Measurements from ENCODE around the gene FMNL1.
"Not testable (repeated sequence)": the region's sequence is repeated elsewhere in the genome, so short reads cannot be mapped to it uniquely, and the experiment has no call there.

Gene FMNL1, protein sequence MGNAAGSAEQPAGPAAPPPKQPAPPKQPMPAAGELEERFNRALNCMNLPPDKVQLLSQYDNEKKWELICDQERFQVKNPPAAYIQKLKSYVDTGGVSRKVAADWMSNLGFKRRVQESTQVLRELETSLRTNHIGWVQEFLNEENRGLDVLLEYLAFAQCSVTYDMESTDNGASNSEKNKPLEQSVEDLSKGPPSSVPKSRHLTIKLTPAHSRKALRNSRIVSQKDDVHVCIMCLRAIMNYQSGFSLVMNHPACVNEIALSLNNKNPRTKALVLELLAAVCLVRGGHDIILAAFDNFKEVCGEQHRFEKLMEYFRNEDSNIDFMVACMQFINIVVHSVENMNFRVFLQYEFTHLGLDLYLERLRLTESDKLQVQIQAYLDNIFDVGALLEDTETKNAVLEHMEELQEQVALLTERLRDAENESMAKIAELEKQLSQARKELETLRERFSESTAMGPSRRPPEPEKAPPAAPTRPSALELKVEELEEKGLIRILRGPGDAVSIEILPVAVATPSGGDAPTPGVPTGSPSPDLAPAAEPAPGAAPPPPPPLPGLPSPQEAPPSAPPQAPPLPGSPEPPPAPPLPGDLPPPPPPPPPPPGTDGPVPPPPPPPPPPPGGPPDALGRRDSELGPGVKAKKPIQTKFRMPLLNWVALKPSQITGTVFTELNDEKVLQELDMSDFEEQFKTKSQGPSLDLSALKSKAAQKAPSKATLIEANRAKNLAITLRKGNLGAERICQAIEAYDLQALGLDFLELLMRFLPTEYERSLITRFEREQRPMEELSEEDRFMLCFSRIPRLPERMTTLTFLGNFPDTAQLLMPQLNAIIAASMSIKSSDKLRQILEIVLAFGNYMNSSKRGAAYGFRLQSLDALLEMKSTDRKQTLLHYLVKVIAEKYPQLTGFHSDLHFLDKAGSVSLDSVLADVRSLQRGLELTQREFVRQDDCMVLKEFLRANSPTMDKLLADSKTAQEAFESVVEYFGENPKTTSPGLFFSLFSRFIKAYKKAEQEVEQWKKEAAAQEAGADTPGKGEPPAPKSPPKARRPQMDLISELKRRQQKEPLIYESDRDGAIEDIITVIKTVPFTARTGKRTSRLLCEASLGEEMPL

DNA sequence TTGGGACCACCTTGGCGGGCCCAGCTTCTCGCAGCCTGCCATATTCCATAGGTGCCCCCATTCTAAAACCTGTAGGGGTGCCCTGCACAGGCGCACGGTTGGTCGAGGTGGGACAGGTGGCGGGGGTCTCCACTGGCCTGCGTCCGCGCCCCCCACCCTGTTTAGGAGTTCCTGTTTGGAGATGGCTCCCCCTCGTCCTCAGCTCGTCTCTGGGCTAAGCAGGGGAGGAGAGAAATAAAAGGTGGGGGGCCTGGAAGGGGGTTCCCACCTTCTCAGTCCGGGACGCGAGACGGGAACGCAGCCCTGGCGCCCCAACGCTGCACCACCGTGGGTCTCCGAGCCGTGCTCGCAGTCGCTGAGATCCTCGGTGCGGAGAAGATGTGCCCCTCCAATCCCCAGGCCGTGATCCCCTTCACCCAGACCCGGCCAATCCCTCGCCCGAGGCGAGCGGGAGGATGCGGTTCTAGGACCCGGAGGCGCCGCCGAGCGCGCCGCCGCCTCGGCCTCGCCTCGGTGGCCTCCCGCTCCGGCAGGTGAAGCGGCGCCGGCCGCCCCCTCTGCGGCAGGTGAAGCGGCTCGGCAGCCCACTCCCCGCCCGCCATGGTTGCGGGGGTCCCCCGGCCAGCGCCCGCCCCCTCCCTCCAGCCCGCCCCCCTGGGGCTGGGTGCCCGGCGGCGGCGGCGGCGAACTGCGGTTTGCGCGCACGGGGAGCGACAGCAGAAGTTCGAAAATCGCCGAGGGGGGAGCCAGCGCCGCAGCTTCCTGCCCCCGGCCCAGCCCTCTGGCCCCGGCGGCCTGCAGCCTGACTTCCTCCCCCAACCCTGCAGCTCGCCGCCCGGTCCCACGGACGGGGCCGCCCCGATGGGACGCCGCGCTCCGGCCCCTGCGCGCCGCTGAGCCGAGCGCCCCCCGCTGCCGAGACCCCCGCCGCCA, at the start of gene FMNL1:
Gene FMNL1 (plus strand): TSS at position 805 of the 933 bp plus-strand sequence. CDS start 240 bp downstream, outside the sequence.
- DNase-seq (ENCODE audit: extremely low spot score, insufficient read length, low read depth) (no peak), FAIRE-seq (peak; percentile 54)

DNA sequence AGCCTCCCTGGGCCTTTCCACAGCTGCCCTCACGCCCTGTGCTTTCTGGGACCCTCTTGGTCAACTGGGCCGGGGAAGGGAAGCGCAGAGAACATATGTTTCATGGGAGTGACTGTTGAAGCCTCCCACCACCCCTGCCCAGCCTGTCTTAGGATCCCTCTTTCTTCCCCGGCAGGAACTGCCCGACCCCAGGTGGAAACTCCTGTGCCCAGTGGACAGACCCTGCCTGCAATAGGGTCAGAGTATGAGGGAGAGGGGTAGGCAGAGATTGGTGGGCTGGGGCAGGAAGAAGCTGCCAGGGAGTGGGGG, 49.5 kb upstream of the FMNL1 start:
- FAIRE-seq = no peak
- no peak for DNase-seq (ENCODE audit: extremely low spot score, insufficient read length, low read depth)

DNA sequence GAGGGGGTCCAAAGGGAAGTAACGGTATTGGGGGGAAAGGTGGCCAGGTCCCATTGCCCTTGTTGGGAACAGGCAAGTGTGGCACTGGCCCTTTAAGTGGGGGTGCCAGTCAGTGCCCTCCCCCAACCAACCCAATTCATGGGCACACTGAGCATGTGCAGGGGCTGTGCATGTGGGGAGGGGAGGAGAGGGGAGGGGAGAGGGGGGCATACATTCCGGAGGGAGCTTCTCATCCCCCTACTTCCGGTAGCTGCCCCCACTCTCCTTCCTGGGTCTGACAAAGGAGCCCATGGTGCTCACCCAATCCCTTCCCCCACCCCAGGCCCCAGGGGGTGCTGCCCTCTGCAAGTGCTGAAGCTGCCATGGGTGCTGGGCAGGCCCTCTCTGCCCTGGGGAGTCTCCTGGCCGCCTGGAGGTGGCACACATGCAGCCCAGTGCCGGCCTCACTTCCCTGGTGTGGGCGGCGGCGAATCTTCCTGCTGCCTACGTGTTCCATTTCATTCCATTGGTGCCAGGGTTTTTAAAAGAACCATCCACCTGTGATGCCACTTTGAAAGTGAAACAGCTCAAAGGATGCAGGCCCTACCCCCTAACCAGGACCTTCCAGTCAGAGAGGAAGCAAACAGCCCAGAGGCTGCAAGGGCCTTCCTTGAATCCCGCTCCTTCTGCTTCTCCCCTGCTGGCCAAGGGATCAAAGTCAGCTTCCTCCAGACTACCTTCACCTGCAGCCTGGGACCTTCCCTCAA, 49.0 kb upstream of the FMNL1 start:
- FAIRE-seq = peak; percentile 70

DNA sequence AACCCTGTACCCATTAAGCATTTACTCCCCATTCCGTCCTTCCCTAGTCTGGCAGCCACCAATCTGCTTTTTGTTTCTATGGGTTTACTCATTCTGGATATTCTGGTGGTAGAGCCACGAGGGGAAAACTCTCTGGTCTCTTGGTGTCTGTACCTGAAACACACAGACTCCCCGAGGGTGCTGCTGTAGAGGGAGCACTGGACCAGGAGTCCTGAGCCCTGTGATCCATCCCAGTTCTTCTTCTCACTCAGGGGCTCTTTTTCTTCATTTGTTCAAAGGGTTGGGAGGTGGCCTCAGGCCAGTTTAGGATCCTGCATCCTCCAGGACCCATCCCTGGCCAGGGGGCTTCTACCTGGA, 45.9 kb upstream of the FMNL1 start:
- no peak for DNase-seq (ENCODE audit: extremely low spot score, insufficient read length, low read depth)
- no peak for FAIRE-seq

More for the DNA sequence above, 49.0 kb upstream of the FMNL1 start:
- DNase-seq (ENCODE audit: extremely low spot score, insufficient read length, low read depth) = no peak

DNA sequence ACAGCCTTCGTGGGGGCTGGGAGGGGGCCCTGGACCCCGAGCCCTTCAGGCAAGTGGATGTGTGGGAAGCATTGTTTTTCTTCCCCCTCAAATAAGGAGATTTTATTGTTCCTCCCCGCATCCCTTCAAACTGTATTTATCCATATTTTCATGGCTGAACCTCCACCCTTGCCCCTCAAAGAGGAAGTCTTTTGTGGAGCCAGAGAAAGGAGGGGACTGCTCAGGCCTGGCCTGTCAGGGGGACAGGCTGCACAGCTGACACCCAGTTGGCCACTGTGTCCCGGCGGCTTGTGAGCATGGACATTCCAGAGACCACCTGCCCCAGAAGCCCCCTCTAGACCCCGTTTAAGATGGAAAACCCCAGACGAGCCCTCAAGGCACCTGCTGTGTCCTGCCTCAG, 44.1 kb upstream of the FMNL1 start:
- no peak for DNase-seq (ENCODE audit: extremely low spot score, insufficient read length, low read depth)
- no peak for FAIRE-seq

DNA sequence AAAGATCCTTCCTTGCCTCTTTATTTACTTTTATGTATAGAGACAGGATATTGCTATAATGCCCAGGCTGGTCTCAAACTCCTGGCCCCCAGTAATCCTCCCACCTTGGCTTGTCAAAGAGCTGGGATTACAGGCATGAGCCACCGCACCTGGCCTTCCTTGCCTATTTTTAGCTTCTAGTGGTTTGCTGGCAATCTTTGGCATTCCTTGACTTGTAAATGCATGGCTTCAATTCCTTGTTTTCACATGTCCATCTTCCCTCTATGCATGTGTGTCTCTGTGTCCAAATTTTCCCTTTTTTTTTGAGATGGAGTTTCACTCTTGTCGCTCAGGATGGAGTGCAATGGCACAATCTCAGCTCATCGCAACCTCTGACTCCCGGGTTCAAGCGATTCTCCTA, 37.5 kb upstream of the FMNL1 start:
- FAIRE-seq (no peak), DNase-seq (ENCODE audit: extremely low spot score, insufficient read length, low read depth) (no peak)

DNA sequence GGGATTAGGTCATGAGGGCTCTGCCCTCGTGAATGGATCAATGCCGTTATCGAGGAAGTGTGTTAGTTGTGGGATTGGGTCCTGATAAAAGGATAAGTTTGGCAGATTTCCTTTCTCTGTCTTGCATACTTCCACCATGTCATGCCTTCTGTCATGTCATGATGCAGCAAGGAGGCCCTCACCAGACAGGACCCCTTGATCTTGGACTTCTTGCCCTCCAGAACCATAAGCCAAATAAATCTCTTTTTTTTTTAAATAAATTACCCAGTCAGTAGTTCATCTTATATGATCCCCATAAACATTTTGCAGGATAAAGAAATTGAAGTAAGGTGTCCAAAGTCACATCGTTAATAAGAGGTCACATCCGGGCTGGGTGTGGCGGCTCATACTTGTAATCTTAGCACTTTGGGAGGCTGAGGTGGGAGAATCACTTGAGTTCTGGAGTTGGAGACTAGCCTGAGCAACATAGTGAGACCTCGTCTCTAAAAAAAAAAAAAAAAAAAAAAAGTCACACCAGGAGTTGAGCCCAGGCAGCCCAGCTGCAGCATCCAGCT, 34.8 kb upstream of the FMNL1 start:
- DNase-seq (ENCODE audit: extremely low spot score, insufficient read length, low read depth) (no peak), FAIRE-seq (no peak)

DNA sequence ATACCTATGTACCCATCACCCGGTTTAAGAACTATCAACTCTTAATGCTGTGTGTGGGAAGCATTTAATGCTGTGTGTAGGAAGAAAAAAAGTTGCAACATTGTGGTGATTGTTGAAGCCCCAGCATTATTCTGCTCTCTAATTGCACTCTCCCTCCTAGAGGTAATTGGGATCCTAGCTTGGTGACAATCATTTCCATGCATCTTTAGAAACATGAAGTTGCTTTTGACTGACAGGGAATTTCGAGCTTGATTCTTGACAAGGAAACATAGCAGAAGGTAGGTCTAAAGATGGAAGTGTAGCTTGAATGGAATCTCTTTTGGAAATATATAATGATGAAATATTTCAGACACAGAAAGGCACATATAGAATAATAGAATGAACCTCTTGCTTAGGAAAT, 32.7 kb upstream of the FMNL1 start:
- FAIRE-seq (no peak), DNase-seq (ENCODE audit: extremely low spot score, insufficient read length, low read depth) (no peak)

DNA sequence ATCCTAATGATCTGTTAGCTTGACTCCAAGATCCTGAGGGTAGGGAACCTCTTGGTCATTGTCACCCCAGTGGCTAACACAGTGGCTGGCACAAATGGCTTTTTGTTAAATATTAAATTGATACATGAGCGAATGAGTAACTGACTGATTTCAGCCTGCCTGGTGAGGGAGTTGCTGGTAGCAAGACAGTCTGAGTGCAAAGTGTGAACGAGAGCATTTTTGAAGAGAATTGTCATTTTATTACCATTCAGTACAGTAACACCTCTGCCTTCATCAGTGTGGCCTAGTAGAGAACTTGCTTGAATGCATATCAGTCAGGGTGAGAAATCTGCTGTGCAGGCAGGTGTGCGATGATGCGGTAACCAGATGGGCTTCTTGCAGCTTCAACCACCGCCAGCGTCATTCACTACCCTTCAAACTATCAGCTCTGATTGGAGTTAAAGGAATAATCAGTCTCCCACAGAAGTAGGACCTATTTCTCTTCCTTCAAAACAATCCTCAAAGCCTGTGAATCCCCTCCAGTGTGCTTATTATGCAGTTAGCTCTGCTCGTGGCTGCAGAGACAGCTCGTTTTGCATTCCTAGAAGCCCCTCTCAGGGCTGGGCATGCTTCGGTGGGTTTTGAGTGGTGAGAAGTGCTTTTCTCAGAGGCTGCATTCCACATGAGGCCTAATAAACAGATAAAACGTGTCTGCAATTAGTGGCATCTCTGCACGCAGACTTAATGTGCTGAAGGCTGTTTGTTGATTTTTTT, 31.0 kb upstream of the FMNL1 start:
- no peak for DNase-seq (ENCODE audit: extremely low spot score, insufficient read length, low read depth)
- FAIRE-seq = no peak

DNA sequence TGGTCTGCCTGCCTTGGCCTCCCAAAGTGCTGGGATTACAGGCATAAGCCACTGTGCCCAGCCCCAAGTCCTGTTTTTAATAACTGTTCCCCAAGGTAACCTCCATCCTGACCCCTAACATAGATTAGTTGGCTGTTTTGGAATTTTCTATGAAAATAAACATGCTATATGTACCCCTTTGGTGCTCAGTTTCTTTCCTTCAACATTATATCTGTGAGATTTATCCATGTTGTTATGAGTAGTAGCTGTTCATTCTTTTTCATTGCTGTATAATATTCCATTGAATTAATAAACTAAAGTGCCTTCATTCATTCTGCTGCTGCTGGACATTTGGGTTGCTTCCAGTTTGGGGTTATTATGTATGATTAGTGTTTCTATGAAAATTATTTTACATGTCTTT, 26.3 kb upstream of the FMNL1 start:
- FAIRE-seq (no peak), DNase-seq (ENCODE audit: extremely low spot score, insufficient read length, low read depth) (no peak)

DNA sequence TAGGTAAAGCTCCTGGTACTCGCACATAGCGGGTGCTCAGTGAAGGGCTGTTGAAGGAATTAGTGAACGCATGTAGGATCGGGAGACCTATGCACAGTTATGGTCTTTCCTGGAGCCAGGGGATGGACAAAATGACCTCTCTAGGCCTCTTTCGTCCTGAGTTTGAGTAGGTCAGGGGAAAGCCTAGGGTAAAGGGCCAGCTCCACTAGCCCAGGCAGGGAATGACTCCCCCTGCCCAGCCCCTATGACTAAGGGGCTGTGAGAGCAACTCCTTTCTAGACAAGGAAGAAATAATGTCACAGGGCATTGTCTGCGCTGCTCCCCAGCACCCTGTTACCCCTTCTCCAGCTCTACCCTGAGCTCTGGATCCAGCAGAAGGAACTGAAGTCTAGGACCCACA, 24.6 kb upstream of the FMNL1 start:
- FAIRE-seq = no peak
- DNase-seq (ENCODE audit: extremely low spot score, insufficient read length, low read depth) = no peak

DNA sequence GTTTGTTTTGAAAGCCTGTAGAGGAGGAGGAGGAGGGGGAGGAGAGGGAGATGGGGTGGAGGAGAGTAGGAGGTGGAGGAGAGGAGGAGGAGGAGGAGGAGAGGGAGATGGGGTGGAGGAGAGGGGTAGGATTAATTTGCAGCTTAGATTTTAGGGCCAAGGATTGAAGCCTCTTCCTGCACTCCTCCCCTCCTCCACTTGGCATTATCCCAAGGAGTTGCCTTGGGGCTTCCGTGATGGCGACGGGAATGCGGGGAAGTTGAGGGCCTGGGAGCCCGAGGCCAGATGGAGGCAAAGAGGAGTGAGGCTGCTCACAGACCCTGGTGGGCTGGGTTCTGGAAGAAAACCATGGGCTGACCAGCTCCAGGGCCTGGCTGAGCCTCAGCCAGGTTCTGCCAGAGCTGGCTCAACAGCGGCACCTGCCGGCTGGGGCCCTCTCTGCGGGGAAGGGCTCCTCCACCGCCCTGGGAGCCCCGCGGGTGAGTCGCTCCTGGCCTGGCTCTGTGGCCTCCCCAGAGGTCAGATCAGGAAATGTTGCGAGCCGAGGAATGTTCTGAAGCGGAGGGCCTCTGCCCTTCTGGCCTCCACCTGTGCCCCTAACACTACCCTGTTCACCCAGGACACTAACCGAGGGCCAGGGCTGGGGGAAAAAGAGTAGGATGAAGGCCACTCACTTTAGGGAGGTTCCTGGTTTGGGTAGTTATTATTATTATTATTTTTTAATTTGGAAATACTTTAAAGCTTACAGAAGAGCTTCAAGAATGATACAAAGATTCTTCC, 23.9 kb upstream of the FMNL1 start:
- peak; percentile 86 for FAIRE-seq
- peak; percentile 77 for DNase-seq (ENCODE audit: extremely low spot score, insufficient read length, low read depth)

DNA sequence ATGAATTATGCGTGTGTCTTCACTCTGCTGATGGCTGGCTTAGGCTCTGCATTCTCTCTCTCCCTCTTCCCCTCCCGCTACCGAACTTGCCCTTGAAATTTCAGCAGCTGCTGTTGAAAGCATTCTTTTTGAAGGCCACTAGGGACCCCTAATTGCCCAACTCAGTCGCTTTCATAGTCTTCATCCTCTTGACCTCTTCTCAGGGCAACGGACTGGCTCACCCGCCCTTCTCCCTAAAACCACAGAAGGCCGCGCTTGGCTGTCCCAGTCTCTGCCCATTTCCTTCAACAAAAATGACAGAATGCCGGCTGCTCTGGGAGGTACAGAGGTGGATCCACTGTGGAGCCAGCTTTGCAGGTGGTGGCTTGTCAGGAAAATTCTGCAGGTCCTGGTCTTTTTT, 21.0 kb upstream of the FMNL1 start:
- no peak for FAIRE-seq
- no peak for DNase-seq (ENCODE audit: extremely low spot score, insufficient read length, low read depth)

DNA sequence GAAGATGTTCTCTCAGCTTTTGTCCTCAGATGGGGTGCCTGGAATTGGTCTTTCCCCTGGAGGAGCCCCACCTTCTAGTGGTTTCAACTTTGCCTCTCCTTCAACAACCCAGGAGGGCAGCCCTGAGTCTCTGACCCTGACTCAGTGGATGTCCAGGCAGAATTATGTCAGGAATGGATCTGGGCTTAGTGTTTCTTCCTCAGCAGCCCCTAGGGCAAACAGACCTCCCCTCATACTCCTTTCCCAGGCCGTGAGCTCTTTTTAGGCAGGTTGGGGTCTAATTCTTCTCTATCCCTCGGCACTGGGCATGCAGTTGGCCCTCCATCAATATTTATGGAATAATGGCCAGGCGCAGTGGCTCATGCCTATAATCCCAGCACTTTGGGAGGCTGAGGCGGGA, 20.2 kb upstream of the FMNL1 start:
- no peak for DNase-seq (ENCODE audit: extremely low spot score, insufficient read length, low read depth)
- no peak for FAIRE-seq

DNA sequence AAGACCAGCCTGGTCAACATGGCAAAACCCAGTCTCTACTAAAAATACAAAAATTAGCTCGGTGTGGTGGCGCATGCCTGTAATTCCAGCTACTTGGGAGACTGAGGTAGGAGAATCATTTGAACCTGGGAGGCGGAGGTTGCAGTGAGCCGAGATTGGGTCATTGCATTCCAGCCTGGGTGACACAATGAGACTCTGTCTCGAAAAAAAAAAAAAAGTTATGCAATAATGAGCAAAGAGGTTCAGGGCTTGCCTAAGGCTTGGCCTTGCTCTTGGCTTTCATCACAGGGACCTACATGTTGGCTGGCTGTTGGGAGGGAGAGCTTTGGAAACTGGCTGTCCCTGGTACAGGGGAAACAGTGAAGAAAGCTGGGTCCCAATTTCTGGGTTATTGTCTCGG, 19.8 kb upstream of the FMNL1 start:
- DNase-seq (ENCODE audit: extremely low spot score, insufficient read length, low read depth); FAIRE-seq: not testable (repeated sequence)

DNA sequence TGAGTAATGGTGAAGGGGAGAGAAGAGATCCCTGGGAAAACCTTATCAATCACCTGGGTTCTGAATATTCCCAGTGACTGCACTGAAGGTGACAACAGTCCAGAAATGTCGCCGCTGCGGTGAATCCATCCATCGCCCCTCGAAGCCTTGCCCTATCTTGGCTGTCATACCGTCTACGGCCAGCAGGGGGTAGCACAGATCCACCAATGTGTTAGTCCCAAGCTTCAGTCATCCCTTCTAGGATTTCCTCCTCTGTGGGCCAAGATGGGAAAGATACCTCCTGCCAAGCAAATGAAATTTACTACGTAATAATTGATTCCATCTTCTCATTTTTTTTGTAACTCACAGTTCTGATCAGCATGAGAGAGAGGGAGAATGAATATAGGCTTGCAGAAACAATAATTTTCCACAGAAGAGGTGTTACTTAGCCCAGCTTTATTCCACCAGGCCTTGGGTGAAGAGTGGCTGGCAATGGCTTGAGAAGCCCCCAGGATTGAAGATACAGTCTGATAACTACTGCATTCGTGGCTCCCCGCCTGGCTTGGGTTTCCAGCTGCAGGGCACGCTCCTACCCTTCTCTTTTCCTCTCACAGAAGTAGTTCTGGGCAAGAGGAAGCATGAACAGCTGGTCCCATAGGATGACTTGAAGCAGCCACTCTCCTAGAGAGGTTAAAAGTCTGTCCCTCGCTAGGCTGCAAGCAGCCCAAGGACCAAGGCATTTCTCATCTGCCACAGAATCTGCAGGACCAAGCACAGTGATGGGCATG, 2.6 kb upstream of the FMNL1 start:
- peak; percentile 97 for FAIRE-seq
- no peak for DNase-seq (ENCODE audit: extremely low spot score, insufficient read length, low read depth)

DNA sequence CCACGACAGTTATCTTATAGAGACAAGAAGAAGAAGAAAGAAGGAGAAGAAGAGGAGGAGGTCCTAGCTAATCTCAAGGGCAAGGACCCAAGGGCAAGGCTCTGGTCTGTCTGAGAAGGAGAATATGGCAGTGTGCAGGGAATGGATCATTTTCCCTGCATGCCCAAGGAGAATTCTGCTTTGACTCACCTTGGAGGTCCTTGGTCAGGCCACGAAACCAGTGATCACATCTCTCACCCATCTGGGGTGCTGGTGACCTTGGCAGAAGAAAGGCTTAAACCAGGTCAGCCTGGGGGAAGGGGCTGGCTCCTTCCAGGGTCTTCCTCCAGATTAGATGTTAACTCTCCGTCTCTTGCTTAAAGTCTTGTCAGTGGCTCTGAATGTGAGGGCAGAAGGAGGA, 1.6 kb upstream of the FMNL1 start:
- FAIRE-seq = no peak
- DNase-seq (ENCODE audit: extremely low spot score, insufficient read length, low read depth) = no peak

Measured in GM18507 (cell line).